OCI-M2 (cell line): ENCODE results near the gene CIT.
"Not testable (repeated sequence)": the region's sequence is repeated elsewhere in the genome, so short reads cannot be mapped to it uniquely, and the experiment has no call there.

Source experiments
- DNase-seq: peaks from one replicate; lab custom pipeline; 2025; ENCODE audit not compliant: unreplicated experiment; lab: John Stamatoyannopoulos, UW

CIT gene

GRCh38 chr12:119876761-119877638 is at the start of gene CIT:
Gene CIT (minus strand): TSS chr12:119877320. CDS start chr12:119876168, 1,152 bp downstream.
- DNase-seq: peak; percentile 36

GRCh38 chr12:119925269-119925668 is 48.1 kb upstream of the CIT start:
- no peak for DNase-seq

GRCh38 chr12:119920064-119920463 is 42.9 kb upstream of the CIT start:
- no peak for DNase-seq

- no peak for DNase-seq
Measured at GRCh38 chr12:119915894-119916510, 38.9 kb upstream of the CIT start.

- no peak for DNase-seq
Measured at GRCh38 chr12:119914666-119915065, 37.5 kb upstream of the CIT start.

- DNase-seq: no peak
Measured at GRCh38 chr12:119913536-119914330, 36.6 kb upstream of the CIT start.

- DNase-seq: no peak
Measured at GRCh38 chr12:119911182-119911581, 34.1 kb upstream of the CIT start.

DNA sequence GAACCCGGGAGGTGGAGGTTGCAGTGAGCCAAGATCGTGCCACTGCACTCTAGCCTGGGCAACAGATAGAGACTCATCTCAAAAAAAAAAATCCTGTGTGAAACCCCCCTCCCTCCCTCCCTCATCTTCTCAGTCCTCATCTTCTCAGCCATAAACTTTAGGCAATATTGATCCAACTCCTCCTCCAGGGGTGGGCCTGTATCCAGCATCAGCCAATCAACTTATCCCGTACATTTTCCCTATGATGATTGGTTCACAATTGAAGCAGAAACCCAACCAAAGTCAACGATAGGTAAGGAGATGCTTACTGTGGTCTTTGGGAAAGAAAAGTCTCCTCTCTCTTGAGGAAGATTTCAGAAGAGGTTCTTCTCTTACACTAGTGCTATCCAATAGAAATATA is 33.5 kb upstream of the CIT start:
- no peak for DNase-seq

DNA sequence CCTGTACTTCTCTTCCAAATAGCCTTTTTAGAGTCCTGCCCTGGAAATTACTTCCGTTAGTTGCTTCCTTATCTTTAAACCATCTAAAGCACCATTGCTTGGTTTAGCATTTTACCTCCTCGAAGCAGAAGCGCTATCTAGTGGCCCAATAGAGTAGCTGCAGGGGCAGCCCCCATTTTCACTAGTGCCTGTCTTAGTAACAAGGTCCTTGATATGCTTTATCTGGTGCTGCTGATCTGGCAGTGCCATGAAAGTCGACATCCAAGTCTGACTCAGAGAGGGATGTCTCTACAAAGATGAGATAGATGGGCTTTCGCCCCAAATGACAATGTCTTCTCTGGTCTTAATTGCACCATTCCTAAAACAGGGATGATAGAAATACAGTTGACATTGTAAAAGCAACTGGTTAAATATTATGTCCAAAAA is 25.0 kb upstream of the CIT start:
- DNase-seq: no peak

- DNase-seq: no peak
Measured at GRCh38 chr12:119901670-119902069, 24.6 kb upstream of the CIT start.

DNA sequence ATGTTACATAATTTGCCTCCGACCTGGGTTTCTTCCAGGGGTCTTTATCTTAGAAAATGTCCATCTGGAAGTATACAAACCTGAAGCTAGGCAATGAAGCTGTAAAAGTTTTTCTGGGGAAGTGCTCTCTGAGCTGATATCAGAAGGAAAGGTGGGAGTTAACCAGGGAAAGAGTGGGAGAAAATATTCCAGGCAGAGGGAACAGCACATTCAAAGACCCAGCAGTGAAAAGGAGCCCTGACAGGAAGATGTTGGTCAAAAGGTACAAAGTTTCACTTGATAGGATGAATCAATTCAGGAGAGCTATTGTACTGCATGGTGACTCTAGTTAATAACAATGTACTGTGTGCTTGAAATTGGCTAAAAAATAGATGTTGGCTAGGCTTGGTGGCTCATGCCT is 17.8 kb upstream of the CIT start:
- no peak for DNase-seq

- DNase-seq: not testable (repeated sequence)
Measured at GRCh38 chr12:119892611-119893010, 15.5 kb upstream of the CIT start.

GRCh38 chr12:119885549-119885948 is 8.4 kb upstream of the CIT start:
- no peak for DNase-seq

- DNase-seq: not testable (repeated sequence)
Measured at GRCh38 chr12:119883791-119884190, 6.7 kb upstream of the CIT start.

- no peak for DNase-seq
Measured at GRCh38 chr12:119883237-119883636, 6.1 kb upstream of the CIT start.

DNA sequence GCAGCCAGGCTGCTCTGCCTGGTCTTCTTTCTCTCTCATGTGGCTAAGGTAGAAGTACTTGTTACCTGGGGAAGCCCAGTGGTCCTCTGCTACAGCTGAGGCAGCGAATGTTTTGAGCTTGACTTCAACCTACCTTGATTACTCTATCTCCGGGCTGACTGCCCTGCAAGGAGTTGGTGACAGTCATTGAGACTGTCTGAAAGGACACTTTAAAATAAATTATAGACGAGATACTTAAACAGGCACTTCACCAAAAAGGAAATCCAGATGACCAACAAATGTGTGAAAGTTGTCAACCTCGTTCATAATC is 474 bp upstream of the CIT start:
- no peak for DNase-seq

DNA sequence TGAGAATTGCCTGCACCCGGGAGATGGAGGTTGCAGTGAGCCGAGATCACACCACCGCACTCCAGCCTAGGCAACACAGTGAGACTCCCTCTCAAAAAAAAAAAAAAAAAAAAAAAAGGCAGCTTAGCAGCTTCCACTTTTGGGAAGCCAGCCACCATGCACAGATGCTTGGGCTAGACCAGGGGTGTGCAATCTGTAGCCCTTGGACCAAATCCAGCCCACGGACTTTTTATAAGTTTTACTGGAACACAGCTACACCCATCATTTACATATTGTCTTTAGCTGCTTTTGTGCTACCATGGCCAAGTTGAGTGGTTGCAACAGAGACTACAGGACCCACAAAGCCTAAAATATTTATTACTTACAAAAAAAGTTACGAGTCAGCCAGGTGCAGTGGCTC is 6.7 kb downstream of the CIT start:
- no peak for DNase-seq

- no peak for DNase-seq
Measured at GRCh38 chr12:119869720-119870119, 7.4 kb downstream of the CIT start.

DNA sequence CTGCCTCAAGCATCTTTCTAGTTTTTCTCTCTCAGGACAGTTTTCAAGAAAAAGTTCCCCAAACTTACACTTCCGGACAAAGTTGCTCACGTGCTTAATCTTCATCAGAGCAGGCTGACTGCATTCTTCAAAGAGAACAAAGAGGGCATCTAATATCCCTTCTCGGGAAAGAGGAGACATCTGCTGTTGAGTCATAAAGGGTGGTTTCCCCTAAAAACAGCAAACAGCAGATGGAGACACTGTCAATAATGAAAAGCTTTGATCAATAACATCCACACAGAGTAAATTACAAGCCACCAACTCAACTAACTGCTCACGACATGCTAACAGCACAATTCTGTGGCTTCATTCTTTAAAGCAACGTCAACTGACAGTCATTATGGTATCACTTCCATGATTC is 8.1 kb downstream of the CIT start:
- no peak for DNase-seq

DNA sequence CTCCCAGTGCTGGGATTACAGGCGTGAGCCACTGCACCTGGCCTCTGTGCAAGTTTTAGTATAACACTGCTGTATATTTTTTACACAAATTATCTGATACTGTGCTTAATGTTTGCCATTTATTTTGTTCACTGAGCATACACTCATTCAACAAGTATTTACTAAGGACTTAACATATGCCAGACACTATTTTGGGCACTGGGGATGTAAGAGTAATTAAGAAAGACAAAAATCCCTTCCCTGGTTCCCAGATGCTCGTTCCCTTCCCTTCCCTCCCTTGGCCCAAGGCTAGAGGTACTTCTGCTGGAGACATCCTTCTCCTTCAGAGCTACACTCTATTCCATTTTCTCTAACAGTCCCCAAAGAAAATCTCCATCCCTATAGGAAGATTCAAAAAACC is 12.5 kb downstream of the CIT start:
- no peak for DNase-seq

- no peak for DNase-seq
Measured at GRCh38 chr12:119859241-119859640, 17.9 kb downstream of the CIT start.

- DNase-seq: no peak
Measured at GRCh38 chr12:119857041-119857591, 20.0 kb downstream of the CIT start.
